IPS-NIHi7 (cell line): ENCODE data around the gene PNMA8B.

Experiments used
- DNase-seq: peaks from one replicate; pipeline ENCODE4 v3.0.0; 2012; ENCODE audit warnings: mixed read lengths; ENCODE audit errors: extremely low spot score

PNMA8B gene

GRCh38 chr19:46487178-46487801, 8.4 kb downstream of the PNMA8B start:
- no peak for DNase-seq

GRCh38 chr19:46486358-46486757, 9.3 kb downstream of the PNMA8B start:
- DNase-seq = no peak

GRCh38 chr19:46484656-46485055, 11.0 kb downstream of the PNMA8B start:
- DNase-seq = no peak

GRCh38 chr19:46482631-46483030, 13.0 kb downstream of the PNMA8B start:
- DNase-seq = no peak

GRCh38 chr19:46481947-46482346, 13.7 kb downstream of the PNMA8B start:
- no peak for DNase-seq

- DNase-seq = no peak
Measured at GRCh38 chr19:46481223-46481848, 14.3 kb downstream of the PNMA8B start.

GRCh38 chr19:46480415-46480814, 15.3 kb downstream of the PNMA8B start:
- no peak for DNase-seq

- DNase-seq = peak; percentile 64
Measured at GRCh38 chr19:46478356-46478986, 17.2 kb downstream of the PNMA8B start.

GRCh38 chr19:46475986-46476385, 19.7 kb downstream of the PNMA8B start:
- no peak for DNase-seq

GRCh38 chr19:46474211-46474610, 21.5 kb downstream of the PNMA8B start:
- DNase-seq = no peak

GRCh38 chr19:46472592-46472991, 23.1 kb downstream of the PNMA8B start:
- no peak for DNase-seq

- DNase-seq = no peak
Measured at GRCh38 chr19:46471811-46472543, 23.7 kb downstream of the PNMA8B start.

GRCh38 chr19:46471116-46471733, 24.4 kb downstream of the PNMA8B start, which contains the start of gene PNMA8A:
TSS of gene PNMA8A (minus strand) at chr19:46471563. CDS start at chr19:46471035, 528 bp downstream.
- DNase-seq = peak; percentile 98

- no peak for DNase-seq
Measured at GRCh38 chr19:46470376-46470775, 25.3 kb downstream of the PNMA8B start.

- no peak for DNase-seq
Measured at GRCh38 chr19:46469541-46470185, 26.0 kb downstream of the PNMA8B start.

GRCh38 chr19:46466536-46467196, 29.0 kb downstream of the PNMA8B start:
- no peak for DNase-seq

- DNase-seq = no peak
Measured at GRCh38 chr19:46463516-46463915, 32.2 kb downstream of the PNMA8B start.

GRCh38 chr19:46461537-46461936, 34.1 kb downstream of the PNMA8B start:
- DNase-seq = no peak

GRCh38 chr19:46460981-46461380, 34.7 kb downstream of the PNMA8B start:
- DNase-seq = no peak

GRCh38 chr19:46460055-46460454, 35.6 kb downstream of the PNMA8B start:
- no peak for DNase-seq

- no peak for DNase-seq
Measured at GRCh38 chr19:46456930-46457329, 38.7 kb downstream of the PNMA8B start.
